Posterior cingulate gyrus (tissue), 11 donors: ENCODE measurements around the gene HJURP.

Experiments used
- DNase-seq, 10 donors: peaks; one replicate each; pipeline versions ENCODE4 v3.0.0 to v3.0.0-alpha.2; 2020 to 2021; ENCODE audit warnings: mixed read lengths in 3 of 10
- intact Hi-C: fragments of 100-400 bp; cut with DNase I; formaldehyde crosslinking; loops from one replicate; pipeline ENCODE4 v1.15.1; 2023

HJURP gene

DNA sequence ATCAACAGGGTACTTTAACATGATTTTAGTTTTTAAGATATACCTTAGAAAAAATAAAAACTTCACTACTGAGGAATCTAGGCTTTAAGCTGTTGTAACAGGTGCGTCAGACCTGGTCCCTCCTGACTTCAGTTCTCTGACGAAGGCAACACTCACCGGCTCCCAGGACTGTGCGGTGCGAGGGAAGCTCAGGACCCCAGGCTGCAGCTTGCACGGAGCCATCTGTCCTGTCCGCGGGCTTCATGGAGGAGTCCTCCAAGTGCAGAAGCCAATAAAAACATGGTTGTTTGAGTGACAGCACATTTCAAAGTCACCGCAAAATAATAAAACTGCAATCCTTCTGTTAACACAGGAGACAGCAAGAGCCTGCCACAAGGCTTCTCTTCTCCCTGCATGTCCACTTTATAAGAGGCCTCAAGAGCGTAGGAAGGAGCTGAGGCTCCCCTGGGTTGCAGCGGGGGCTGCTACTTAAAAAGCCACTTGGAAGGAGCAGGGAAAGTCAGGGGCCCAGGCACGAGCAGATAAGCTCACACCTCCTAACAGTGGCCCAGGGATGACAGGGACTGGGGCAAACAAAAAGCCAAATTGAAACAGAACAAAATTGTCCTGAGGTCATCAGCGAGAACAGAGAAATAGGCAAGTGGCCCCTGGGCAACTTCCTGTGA lies 4.6 kb downstream of the HJURP start:
- intact Hi-C loops, result loop anchor here (10.0 kb wide), 1 partner anchor 1265 kb away; no protein-coding TSS in a partner anchor
- no peak for DNase-seq

DNA sequence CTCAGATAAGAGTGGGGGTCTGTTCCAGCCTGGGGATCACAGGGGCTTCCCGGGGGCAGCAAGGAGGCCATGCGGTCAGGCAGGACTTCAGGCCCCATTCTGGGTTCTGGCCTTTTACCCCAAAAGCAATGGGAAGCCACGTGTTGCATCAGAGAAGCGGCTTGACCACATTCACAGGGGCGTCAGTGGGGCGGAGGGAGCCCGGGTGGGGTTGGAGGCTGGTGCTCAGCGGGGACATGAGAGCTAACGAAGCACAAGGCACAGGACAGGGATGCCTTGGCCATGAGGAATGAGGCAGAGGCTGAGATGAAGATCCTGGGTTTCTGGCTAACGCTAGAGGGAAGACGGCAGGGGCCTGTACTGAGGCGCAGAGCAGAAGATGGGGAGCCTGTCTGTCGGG lies 6.1 kb downstream of the HJURP start:
- intact Hi-C loops, result no loop called here

GRCh38 chr2:233847248-233847898 lies 7.0 kb downstream of the HJURP start:
- intact Hi-C loops, result no loop called here
- no peak for DNase-seq

More for the DNA sequence above, 6.1 kb downstream of the HJURP start:
- no peak for DNase-seq

DNA sequence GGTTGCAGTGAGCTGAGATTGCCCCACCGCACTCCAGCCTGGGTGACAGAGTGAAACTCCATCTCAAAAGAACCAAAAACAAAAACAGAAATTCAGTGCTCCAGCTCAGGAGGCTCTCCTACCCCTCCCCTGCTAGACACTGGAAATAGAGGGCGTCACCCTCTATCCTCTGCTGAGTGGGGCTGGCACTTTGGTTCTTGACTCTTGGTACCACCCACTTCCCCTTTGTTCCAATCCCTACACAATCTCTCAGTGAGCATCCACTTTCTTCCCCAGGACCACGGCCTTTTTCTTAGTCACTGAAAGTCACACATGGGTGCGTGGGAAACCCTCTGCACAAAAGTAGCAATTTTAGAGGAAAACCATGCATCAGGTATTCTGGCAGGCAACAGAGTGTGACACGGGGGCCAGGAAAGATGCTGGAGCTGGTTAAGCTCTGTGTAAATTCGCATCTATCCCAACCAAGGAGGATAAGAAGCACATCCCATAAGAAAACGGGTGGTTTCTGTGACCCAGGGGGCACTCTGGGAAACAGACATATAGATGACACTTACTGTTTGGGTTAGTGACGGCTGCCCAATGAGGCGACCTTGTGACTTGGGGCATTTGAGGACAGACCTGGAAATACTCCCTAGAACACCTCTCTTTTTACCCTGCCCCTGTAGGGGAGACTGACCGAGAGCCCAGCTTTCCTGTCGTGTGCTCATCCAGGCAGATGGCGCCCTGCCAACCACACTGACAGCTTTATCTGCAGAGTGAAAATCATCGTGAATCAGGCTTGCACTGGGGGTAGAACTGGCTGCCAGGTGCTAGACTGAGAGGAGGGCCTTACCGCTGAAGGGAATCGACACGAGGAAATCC lies 7.7 kb downstream of the HJURP start:
- DNase-seq, result no peak
- intact Hi-C loops, result no loop called here

- no peak for DNase-seq
- intact Hi-C loops, result no loop called here
Observed at GRCh38 chr2:233845301-233846060, 8.9 kb downstream of the HJURP start.

DNA sequence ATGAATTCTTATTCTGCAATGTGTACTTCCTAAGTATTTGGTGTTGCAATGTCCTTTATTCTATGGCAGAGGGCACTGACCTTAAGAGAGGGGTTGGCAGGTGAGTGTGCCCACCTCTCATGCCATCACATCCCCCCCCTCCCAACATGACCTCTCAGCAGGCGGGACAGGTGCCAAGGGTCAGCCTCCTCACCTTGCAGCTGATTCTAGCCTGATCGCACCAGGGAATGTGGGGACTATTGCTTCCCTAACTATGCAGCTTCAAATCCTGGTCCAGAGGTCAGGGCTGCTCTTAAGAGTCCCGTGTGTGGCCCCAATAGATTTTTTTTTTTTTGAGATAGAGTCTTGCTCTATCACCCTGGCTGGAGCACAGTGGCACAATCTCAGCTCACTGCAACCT lies 9.5 kb downstream of the HJURP start:
- intact Hi-C loops, result no loop called here
- no peak for DNase-seq

GRCh38 chr2:233844064-233844807 lies 10.1 kb downstream of the HJURP start:
- intact Hi-C loops, result no loop called here
- DNase-seq, result no peak

GRCh38 chr2:233841183-233841582 lies 13.2 kb downstream of the HJURP start:
- intact Hi-C loops, result no loop called here
- DNase-seq, result no peak

GRCh38 chr2:233840520-233840919 lies 13.8 kb downstream of the HJURP start:
- intact Hi-C loops, result no loop called here
- DNase-seq, result no peak

DNA sequence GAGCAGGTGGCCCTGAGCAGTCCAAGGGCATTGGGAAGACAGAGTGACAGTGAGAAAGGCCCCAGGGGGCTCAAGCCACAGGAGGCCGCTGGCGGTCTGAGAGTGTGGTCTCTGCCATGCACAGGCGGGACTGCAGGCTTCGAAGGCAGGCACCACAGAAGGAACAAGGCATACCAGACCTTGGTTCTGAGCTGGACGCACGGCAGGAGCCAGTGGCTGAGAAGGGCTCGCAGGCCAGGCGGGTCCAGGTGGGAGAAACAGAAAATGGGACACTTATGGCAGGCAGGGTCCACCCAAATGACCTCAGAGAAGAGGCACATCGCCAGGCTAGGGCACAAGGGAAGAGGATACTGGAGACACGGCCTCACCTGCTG lies 14.9 kb downstream of the HJURP start:
- peak in 1 of 10 donors; percentile 66 for DNase-seq
- intact Hi-C loops, result no loop called here

GRCh38 chr2:233838726-233839446 lies 15.4 kb downstream of the HJURP start:
- peak in 1 of 10 donors; percentile 46 for DNase-seq
- intact Hi-C loops, result no loop called here

DNA sequence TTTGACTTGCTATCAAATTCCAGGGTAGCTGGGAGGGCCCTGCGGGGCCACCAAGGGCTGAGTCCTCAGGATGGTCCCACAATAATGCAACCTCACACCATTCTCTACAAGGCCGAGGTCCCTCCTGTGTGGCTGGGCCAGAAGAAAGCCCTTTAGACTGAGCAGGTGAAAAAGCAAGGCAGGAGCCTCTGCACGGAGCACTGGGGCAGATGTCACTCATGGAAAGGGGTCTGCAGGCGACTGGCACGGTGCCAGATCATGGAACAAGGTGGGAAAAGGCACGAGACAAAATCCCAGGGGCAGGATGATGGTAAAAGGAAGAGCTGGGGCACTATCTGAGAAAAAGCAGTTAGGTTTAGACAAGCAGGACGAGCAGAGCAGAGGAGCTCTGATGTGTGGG lies 16.1 kb downstream of the HJURP start:
- peak in 1 of 10 donors; percentile 43 for DNase-seq
- intact Hi-C loops, result no loop called here

- intact Hi-C loops, result no loop called here
- peak in 2 of 10 donors; percentile 18 to 60 for DNase-seq
Observed at GRCh38 chr2:233837694-233838229, 16.6 kb downstream of the HJURP start.

- DNase-seq, result peak in 1 of 10 donors; percentile 36
- intact Hi-C loops, result no loop called here
Observed at GRCh38 chr2:233836359-233836758, 18.0 kb downstream of the HJURP start.

- peak in 2 of 10 donors; percentile 3 to 43 for DNase-seq
- intact Hi-C loops, result no loop called here
Observed at GRCh38 chr2:233835230-233836186, 18.8 kb downstream of the HJURP start.

- intact Hi-C loops, result no loop called here
- DNase-seq, result peak in 3 of 10 donors; percentile 4 to 59 (median 24)
Observed at GRCh38 chr2:233833345-233833744, 21.0 kb downstream of the HJURP start.

- peak in 3 of 10 donors; percentile 11 to 77 (median 58) for DNase-seq
- intact Hi-C loops, result no loop called here
Observed at GRCh38 chr2:233832869-233833311, 21.4 kb downstream of the HJURP start.

DNA sequence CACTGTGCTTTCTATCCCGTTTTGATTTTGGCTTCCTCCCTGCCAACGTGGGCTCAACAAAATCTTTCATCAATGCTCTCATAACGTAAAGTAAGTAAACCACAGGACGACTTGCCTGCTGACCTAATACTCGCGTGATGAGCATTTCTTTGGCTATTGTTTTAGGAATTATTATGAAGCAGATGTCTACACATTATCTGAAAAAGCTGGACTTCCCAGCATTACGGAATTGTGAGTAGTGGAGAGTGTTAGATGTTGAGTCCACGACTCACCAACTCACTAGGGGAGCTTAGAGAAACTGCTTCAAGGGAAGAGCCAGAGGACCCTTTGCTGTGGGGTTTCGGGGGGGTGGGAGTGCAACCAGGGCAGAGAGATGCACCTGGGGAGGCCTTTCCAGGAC lies 21.9 kb downstream of the HJURP start:
- intact Hi-C loops, result no loop called here
- DNase-seq, result peak in 1 of 10 donors; percentile 1
